BE2C (cell line): Measurements from ENCODE around the gene RPL18.
"Not testable (repeated sequence)": the region's sequence is repeated elsewhere in the genome, so short reads cannot be mapped to it uniquely, and the experiment has no call there.

Experiments used
- DNase-seq: peaks from one replicate; pipeline ENCODE4 v3.0.0-alpha.2; 2020
- H3K27me3 ChIP-seq: fragments of 250-450 bp; sonication (Bioruptor Pico); 2 replicates; pipeline ENCODE4 v1.5.1; 2020; ENCODE audit warnings: mild to moderate bottlenecking
- H3K36me3 ChIP-seq: fragments of 250-450 bp; sonication (Bioruptor Pico); 2 replicates; pipeline ENCODE4 v1.5.1; 2020; ENCODE audit warnings: mild to moderate bottlenecking
- H3K4me1 ChIP-seq: fragments of 250-450 bp; sonication (Bioruptor Pico); 2 replicates; pipeline ENCODE4 v1.5.1; 2020
- H3K4me3 ChIP-seq: 2 replicates; pipeline ENCODE4 v1.5.1; 2011; ENCODE audit warnings: low read depth, low read length
- H3K9me3 ChIP-seq: fragments of 250-450 bp; sonication (Bioruptor Pico); 2 replicates; pipeline ENCODE4 v1.5.1; 2020
- CTCF ChIP-seq: IDR thresholded peaks from 2 replicates; pipeline ENCODE4 v1.5.1; 2012; ENCODE audit warnings: mild to moderate bottlenecking, low read depth, low read length

Gene RPL18

GRCh38 chr19:48661711-48662090 is 42.7 kb upstream of the RPL18 start:
- Histone ChIP-seq H3K9me3 (no peaks in the 10 kb centered on the region), H3K27me3 (no peaks in the 10 kb centered on the region), H3K36me3 (no peaks in the 10 kb centered on the region), H3K4me1 (no peaks in the 10 kb centered on the region), H3K4me3 (no peak overlapping the region)
- no peak for DNase-seq
- no peak for TF ChIP-seq CTCF

- TF ChIP-seq CTCF, result no peak
- no peaks in the 10 kb centered on the region for H3K36me3 ChIP-seq
- H3K4me1 ChIP-seq, result no peaks in the 10 kb centered on the region
- DNase-seq, result peak; percentile 80
- H3K4me3 ChIP-seq, result no peak overlapping the region
- no peaks in the 10 kb centered on the region for H3K9me3 ChIP-seq
- H3K27me3 ChIP-seq, result no peaks in the 10 kb centered on the region
These were observed 42.1 kb upstream of the RPL18 start for GRCh38 chr19:48660852-48661710.

- Histone ChIP-seq H3K4me3 (no peak overlapping the region), H3K27me3 (no peaks in the 10 kb centered on the region), H3K36me3 (no peaks in the 10 kb centered on the region), H3K4me1 (no peaks in the 10 kb centered on the region; the same call in 1 of the 2 replicates), H3K9me3 (no peaks in the 10 kb centered on the region)
- no peak for DNase-seq
- TF ChIP-seq CTCF, result no peak
These were observed 40.8 kb upstream of the RPL18 start for GRCh38 chr19:48659768-48660167.

- Histone ChIP-seq H3K36me3 (no peaks in the 10 kb centered on the region), H3K27me3 (no peaks in the 10 kb centered on the region)
- no peak for DNase-seq
These were observed 39.5 kb upstream of the RPL18 start for GRCh38 chr19:48658483-48658882.

GRCh38 chr19:48657828-48658227 is 38.9 kb upstream of the RPL18 start:
- H3K4me1 ChIP-seq, H3K27me3 ChIP-seq, H3K4me3 ChIP-seq, H3K36me3 ChIP-seq, DNase-seq, H3K9me3 ChIP-seq: not testable (repeated sequence)

More at GRCh38 chr19:48658483-48658882, 39.5 kb upstream of the RPL18 start:
- Histone ChIP-seq H3K9me3 (no peaks in the 10 kb centered on the region), H3K4me1 (no peaks in the 10 kb centered on the region; the same call in 1 of the 2 replicates), H3K4me3 (no peak overlapping the region)
- TF ChIP-seq CTCF, result no peak

- no peak for TF ChIP-seq CTCF
- no peak for DNase-seq
- H3K36me3 ChIP-seq, result no peaks in the 10 kb centered on the region
- H3K27me3 ChIP-seq, result no peaks in the 10 kb centered on the region
- no peak overlapping the region for H3K4me3 ChIP-seq
- H3K4me1 ChIP-seq, result no peaks in the 10 kb centered on the region; the same call in 1 of the 2 replicates
- H3K9me3 ChIP-seq, result no peaks in the 10 kb centered on the region
These were observed 38.0 kb upstream of the RPL18 start for GRCh38 chr19:48656840-48657474.
